Spleen (tissue), 11 donors: ENCODE data around the gene ARHGEF12. TPM values are rescaled to one million over a fixed set of nuclear protein-coding genes. Genes with fewer than 3 reads are reported as not detected.

Source experiments
- DNase-seq: peaks from one replicate; pipeline ENCODE4 v3.0.0-alpha.2; 2020
- H3K27ac ChIP-seq, 8 donors: fragments of 200-600 bp; sonication (generic) in 7 of 8; 1 replicate in 4 of 8; 2 replicates in 4 of 8; pipeline versions ENCODE4 v1.5.0 to v1.8.0; 2016 to 2021; ENCODE audit warnings: inconsistent platforms in 4 of 8, mild to moderate bottlenecking in 4 of 8, moderate library complexity in 1 of 8
- H3K27me3 ChIP-seq, 7 donors: fragments of 200-600 bp; sonication (generic) in 6 of 7; replicated peaks in 1 of 7; 1 replicate in 4 of 7; 2 replicates in 3 of 7; pipeline versions ENCODE4 v1.5.0 to v1.8.0; 2016 to 2021; ENCODE audit warnings: inconsistent platforms in 3 of 7, mild to moderate bottlenecking in 1 of 7
- H3K36me3 ChIP-seq, 6 donors: fragments of 200-600 bp; sonication (generic) in 5 of 6; 1 replicate in 4 of 6; 2 replicates in 2 of 6; pipeline versions ENCODE4 v1.5.0 to v1.8.0; 2016 to 2021; ENCODE audit warnings: inconsistent platforms in 2 of 6
- H3K4me1 ChIP-seq, 6 donors: fragments of 200-600 bp; sonication (generic) in 5 of 6; 1 replicate in 3 of 6; 2 replicates in 3 of 6; pipeline versions ENCODE4 v1.5.0 to v1.8.0; 2016 to 2021; ENCODE audit warnings: inconsistent platforms in 3 of 6
- H3K4me3 ChIP-seq, 8 donors: fragments of 200-600 bp; sonication (generic) in 7 of 8; 1 replicate in 4 of 8; 2 replicates in 4 of 8; pipeline versions ENCODE4 v1.5.0 to v1.8.0; 2016 to 2021; ENCODE audit warnings: inconsistent platforms in 4 of 8, mild to moderate bottlenecking in 4 of 8, moderate library complexity in 2 of 8
- H3K9me3 ChIP-seq, 8 donors: fragments of 200-600 bp; sonication (generic) in 7 of 8; 1 replicate in 4 of 8; 2 replicates in 4 of 8; pipeline versions ENCODE4 v1.5.0 to v1.8.0; 2016 to 2021; ENCODE audit warnings: inconsistent platforms in 4 of 8
- POLR2A ChIP-seq, 3 donors: fragments of 450-650 bp; IDR thresholded peaks; one replicate each; pipeline ENCODE4 v1.5.1; 2017; ENCODE audit warnings: antibody characterized with exemption in 3 of 3, mild to moderate bottlenecking in 1 of 3
- POLR2AphosphoS5 ChIP-seq, 3 donors: sonication (generic); formaldehyde crosslinking; IDR thresholded peaks; one replicate each; pipeline ENCODE4 v1.5.1; 2017; ENCODE audit warnings: antibody characterized with exemption in 3 of 3
- WGBS, 5 donors: extraction: QIAGEN DNeasy Blood & Tissue Kit in 3 of 5; methylation state at CpG; one replicate each; pipeline versions ENCODE4 v1.1.5 to v1.1.7; 2013 to 2018; 5-methylcytosine and 5-hydroxymethylcytosine counted together
- intact Hi-C: fragments of 100-400 bp; cut with DNase I; formaldehyde crosslinking; loops from one replicate; pipeline ENCODE4 v1.15.0; 2023; ENCODE audit warnings: low total_unique reads
- polyA plus RNA-seq, 3 donors: library from polyadenylated mRNA; stranded (reverse); fragments of 200-250 nt; gene quantifications; one replicate each; pipeline ENCODE4 v1.2.1, GENCODE V29; 2013
- total RNA-seq, 7 donors: library from RNA; depleted of rRNA in 3 of 7; stranded (reverse); fragments of >200 nt in 3 of 7; fragmentation: NEBNext Ultra II Directional in 4 of 7; extraction: Animal tissue kit (Norgen Biotek cat#: 25700) in 4 of 7; gene quantifications; one replicate each; pipeline versions ENCODE4 v1.1.0 to v1.2.1, GENCODE V29; 2016 to 2021
- TF ChIP-seq, protein P1 (sequence below), 11 experiments: fragments of 200-600 bp in 7 of 11; fragments of 450-650 bp in 4 of 11; sonication (generic) in 4 of 11; IDR thresholded peaks in 8 of 11; conservative IDR thresholded peaks in 3 of 11; 1 replicate in 7 of 11; 2 replicates in 4 of 11; pipeline versions ENCODE4 v1.4.0 to v1.8.0; 2016 to 2021; ENCODE audit warnings: antibody characterized with exemption in 11 of 11, inconsistent platforms in 4 of 11, mild to moderate bottlenecking in 1 of 11
- donor health status: healthy with polysubstance abuse.
- donor health status: DM: no; HTN: no; CAD: no; lungs with moderate emphysema.
- donor health status: DM: no; HTN: no; CAD: no.
- donor health status: Bipolar disorder and iron deficiency.
- donor health status: healthy.
- donor health status: DM: no; HTN: no; CAD: no.
- donor health status: DM: yes; HTN: yes; CAD: no.

The ARHGEF12 gene
- total and polyA plus RNA-seq, 10 donors, result 5.6 to 122 (median 88.6) TPM

DNA sequence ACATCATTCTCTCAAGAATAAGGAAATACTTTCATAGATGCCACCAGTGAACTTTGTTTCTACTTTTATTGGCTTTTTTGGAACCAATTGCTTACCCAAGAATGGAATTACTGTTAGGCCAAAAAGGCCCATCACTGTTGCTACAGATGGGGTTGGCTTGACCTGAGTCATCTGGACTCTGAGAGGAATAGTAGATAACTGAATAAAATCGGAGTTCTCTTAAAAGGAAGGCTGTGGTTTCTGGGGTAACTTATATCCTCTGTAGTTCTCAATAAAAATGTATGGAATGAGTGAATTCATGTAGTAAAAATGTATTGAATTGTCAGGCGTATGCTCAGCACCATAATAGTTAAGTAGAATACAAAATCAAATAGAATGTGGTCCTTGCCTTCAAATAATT lies 56.6 kb downstream of the ARHGEF12 start:
- TF ChIP-seq, protein P1, sequence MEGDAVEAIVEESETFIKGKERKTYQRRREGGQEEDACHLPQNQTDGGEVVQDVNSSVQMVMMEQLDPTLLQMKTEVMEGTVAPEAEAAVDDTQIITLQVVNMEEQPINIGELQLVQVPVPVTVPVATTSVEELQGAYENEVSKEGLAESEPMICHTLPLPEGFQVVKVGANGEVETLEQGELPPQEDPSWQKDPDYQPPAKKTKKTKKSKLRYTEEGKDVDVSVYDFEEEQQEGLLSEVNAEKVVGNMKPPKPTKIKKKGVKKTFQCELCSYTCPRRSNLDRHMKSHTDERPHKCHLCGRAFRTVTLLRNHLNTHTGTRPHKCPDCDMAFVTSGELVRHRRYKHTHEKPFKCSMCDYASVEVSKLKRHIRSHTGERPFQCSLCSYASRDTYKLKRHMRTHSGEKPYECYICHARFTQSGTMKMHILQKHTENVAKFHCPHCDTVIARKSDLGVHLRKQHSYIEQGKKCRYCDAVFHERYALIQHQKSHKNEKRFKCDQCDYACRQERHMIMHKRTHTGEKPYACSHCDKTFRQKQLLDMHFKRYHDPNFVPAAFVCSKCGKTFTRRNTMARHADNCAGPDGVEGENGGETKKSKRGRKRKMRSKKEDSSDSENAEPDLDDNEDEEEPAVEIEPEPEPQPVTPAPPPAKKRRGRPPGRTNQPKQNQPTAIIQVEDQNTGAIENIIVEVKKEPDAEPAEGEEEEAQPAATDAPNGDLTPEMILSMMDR (IDR thresholded peaks at IDR 0.05 in 8 of 11, conservative IDR thresholded peaks at IDR 0.05 in 3 of 11), result no peak
- TF ChIP-seq POLR2A (IDR thresholded peaks at IDR 0.05) (no peak), POLR2AphosphoS5 (IDR thresholded peaks at IDR 0.05) (no peak)
- Histone ChIP-seq H3K36me3 (no peaks in the 10 kb centered on the region), H3K27ac (no peak overlapping the region), H3K27me3 (no peaks in the 10 kb centered on the region), H3K4me3 (no peak overlapping the region), H3K9me3 (peaks cover 0 to 7% (median 0%) of the 10 kb centered on the region in 8 donors), H3K4me1 (peaks cover 6 to 28% (median 16%) of the 10 kb centered on the region in 6 donors)
- no peak for DNase-seq
- intact Hi-C loops, result no loop called here
- 83 to 96% (median 88%) methylated on average over 2 of the region's 2 CpGs for WGBS, 5 donors

- WGBS, 5 donors, result 74 to 98% (median 95%) methylated on average over 2 of the region's 2 CpGs
- Histone ChIP-seq H3K27ac (no peak overlapping the region), H3K4me3 (no peak overlapping the region), H3K9me3 (peaks cover 0 to 7% (median 0%) of the 10 kb centered on the region in 8 donors), H3K36me3 (no peaks in the 10 kb centered on the region), H3K27me3 (no peaks in the 10 kb centered on the region), H3K4me1 (peaks cover 6 to 28% (median 16%) of the 10 kb centered on the region in 6 donors)
- TF ChIP-seq POLR2A (IDR thresholded peaks at IDR 0.05), result no peak
- TF ChIP-seq, protein P1 (IDR thresholded peaks at IDR 0.05 in 8 of 11, conservative IDR thresholded peaks at IDR 0.05 in 3 of 11), result no peak
- TF ChIP-seq POLR2AphosphoS5 (IDR thresholded peaks at IDR 0.05), result no peak
- no peak for DNase-seq
- intact Hi-C loops, result no loop called here
These were observed 57.9 kb downstream of the ARHGEF12 start for GRCh38 chr11:120394119-120394518.

GRCh38 chr11:120395778-120396177 lies 59.6 kb downstream of the ARHGEF12 start:
- DNase-seq, result no peak
- WGBS, 5 donors, result 93 to 98% (median 94%) methylated on average over 3 of the region's 3 CpGs

DNA sequence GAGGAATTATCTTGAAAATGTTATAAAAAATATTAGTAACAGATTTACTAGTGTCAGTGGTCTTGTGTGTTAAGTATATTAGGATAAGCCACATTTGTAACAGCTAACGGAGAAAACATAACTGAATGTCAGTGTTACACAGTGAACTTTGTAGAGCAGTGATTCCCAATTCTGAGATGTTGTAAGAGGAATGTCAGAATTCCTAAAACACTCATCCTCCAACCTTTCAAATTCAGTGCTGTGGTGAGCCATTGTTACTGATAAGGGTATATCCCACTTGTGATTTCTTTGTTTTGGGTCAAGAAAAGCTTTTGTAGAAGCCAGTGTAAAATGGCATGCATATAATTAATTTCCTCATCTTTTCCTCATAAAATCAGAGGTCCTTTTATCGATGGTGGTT lies 61.9 kb downstream of the ARHGEF12 start:
- TF ChIP-seq POLR2A (IDR thresholded peaks at IDR 0.05) (no peak), POLR2AphosphoS5 (IDR thresholded peaks at IDR 0.05) (no peak)
- TF ChIP-seq, protein P1 (IDR thresholded peaks at IDR 0.05 in 8 of 11, conservative IDR thresholded peaks at IDR 0.05 in 3 of 11), result no peak
- H3K27ac ChIP-seq, result no peak overlapping the region
- DNase-seq, result no peak
- H3K9me3 ChIP-seq, result no peaks in the 10 kb centered on the region
- H3K36me3 ChIP-seq, result no peaks in the 10 kb centered on the region
- H3K27me3 ChIP-seq, result no peaks in the 10 kb centered on the region
- 87 to 95% (median 89%) methylated on average over 2 of the region's 2 CpGs for WGBS, 5 donors
- intact Hi-C loops, result no loop called here
- H3K4me3 ChIP-seq, result no peak overlapping the region
- H3K4me1 ChIP-seq, result peaks cover 0 to 17% (median 6%) of the 10 kb centered on the region in 6 donors

More at GRCh38 chr11:120395778-120396177, 59.6 kb downstream of the ARHGEF12 start:
- TF ChIP-seq POLR2AphosphoS5 (IDR thresholded peaks at IDR 0.05), result no peak
- TF ChIP-seq, protein P1 (IDR thresholded peaks at IDR 0.05 in 8 of 11, conservative IDR thresholded peaks at IDR 0.05 in 3 of 11), result no peak
- TF ChIP-seq POLR2A (IDR thresholded peaks at IDR 0.05), result no peak
- Histone ChIP-seq H3K9me3 (no peaks in the 10 kb centered on the region), H3K36me3 (no peaks in the 10 kb centered on the region), H3K27me3 (no peaks in the 10 kb centered on the region), H3K27ac (no peak overlapping the region), H3K4me1 (peaks cover 3 to 26% (median 19%) of the 10 kb centered on the region in 6 donors), H3K4me3 (no peak overlapping the region)
- intact Hi-C loops, result no loop called here
